GM23338 (cell line): ENCODE measurements around the gene DTNA. TPM values are rescaled to one million over a fixed set of nuclear protein-coding genes. Genes with fewer than 3 reads are reported as not detected.

Source experiments
- ATAC-seq: fragments of 200-7000 bp; cut with Tn5 transposase; 3 replicates; pipeline ENCODE4 v1.9.1; 2020
- DNase-seq: peaks from one replicate; pipeline ENCODE4 v3.0.0-alpha.2; 2015; ENCODE audit warnings: low spot score
- H2AFZ ChIP-seq: fragments of 200-600 bp; sonication (generic); 2 replicates; pipeline ENCODE4 v1.8.0; 2016; ENCODE audit warnings: antibody characterized with exemption, mild to moderate bottlenecking, moderate library complexity
- H3F3A ChIP-seq: fragments of 200-600 bp; sonication (generic); replicated peaks from 2 replicates; pipeline ENCODE4 v1.8.0; 2017; ENCODE audit warnings: antibody characterized with exemption, mixed run types, low read depth
- H3K27ac ChIP-seq: fragments of 200-600 bp; sonication (generic); 2 replicates; pipeline ENCODE4 v1.6.1; 2016; ENCODE audit warnings: low read depth
- H3K27me3 ChIP-seq: fragments of 200-600 bp; sonication (generic); 2 replicates; pipeline ENCODE4 v1.8.0; 2016; ENCODE audit warnings: mild to moderate bottlenecking, mixed run types, moderate library complexity; ENCODE audit not compliant: insufficient read depth
- H3K36me3 ChIP-seq: fragments of 200-600 bp; sonication (generic); 2 replicates; pipeline ENCODE4 v1.8.0; 2016; ENCODE audit warnings: mild to moderate bottlenecking; ENCODE audit not compliant: insufficient read depth
- H3K4me1 ChIP-seq: fragments of 200-600 bp; sonication (generic); 2 replicates; pipeline ENCODE4 v1.8.0; 2016; ENCODE audit warnings: mild to moderate bottlenecking, moderate library complexity; ENCODE audit not compliant: insufficient read depth
- H3K4me2 ChIP-seq: fragments of 200-600 bp; sonication (generic); 2 replicates; pipeline ENCODE4 v1.7.1; 2017; ENCODE audit warnings: mixed run types
- H3K4me3 ChIP-seq: fragments of 200-600 bp; sonication (generic); 2 replicates; pipeline ENCODE4 v1.6.1; 2016; ENCODE audit warnings: mixed run types
- H3K79me2 ChIP-seq: fragments of 200-600 bp; sonication (generic); replicated peaks from 2 replicates; pipeline ENCODE4 v1.8.0; 2017; ENCODE audit warnings: mild to moderate bottlenecking; ENCODE audit not compliant: insufficient read depth
- H3K9me2 ChIP-seq: fragments of 200-600 bp; sonication (generic); 2 replicates; pipeline ENCODE4 v1.8.0; 2017; ENCODE audit not compliant: insufficient read depth
- H4K20me1 ChIP-seq: fragments of 200-600 bp; sonication (generic); replicated peaks from 2 replicates; pipeline ENCODE4 v1.8.0; 2017; ENCODE audit warnings: mild to moderate bottlenecking; ENCODE audit not compliant: insufficient read depth
- H3K27ac Mint-ChIP-seq: 2 replicates; pipeline ENCODE4 v1.8.0; 2020; ENCODE audit warnings: inconsistent platforms, mild to moderate bottlenecking, moderate library complexity, mixed read lengths
- H3K27me3 Mint-ChIP-seq: 3 replicates; pipeline ENCODE4 v1.8.0; 2022; ENCODE audit warnings: low read depth, mild to moderate bottlenecking, moderate library complexity, mixed read lengths, inconsistent platforms; ENCODE audit not compliant: insufficient read depth, poor library complexity
- H3K36me3 Mint-ChIP-seq: 3 replicates; pipeline ENCODE4 v1.8.0; 2021; ENCODE audit warnings: low read depth, mild to moderate bottlenecking, inconsistent platforms, moderate library complexity, mixed read lengths
- H3K4me1 Mint-ChIP-seq: 3 replicates; pipeline ENCODE4 v1.8.0; 2020; ENCODE audit warnings: mild to moderate bottlenecking, inconsistent platforms, mixed read lengths
- H3K4me3 Mint-ChIP-seq: 3 replicates; pipeline ENCODE4 v1.8.0; 2021; ENCODE audit warnings: moderate library complexity, mild to moderate bottlenecking, inconsistent platforms, mixed read lengths
- H3K9me3 Mint-ChIP-seq: 3 replicates; pipeline ENCODE4 v1.8.0; 2020; ENCODE audit warnings: moderate library complexity, mild to moderate bottlenecking, inconsistent platforms, mixed read lengths
- EZH2 ChIP-seq: fragments of 200-600 bp; sonication (generic); IDR thresholded peaks from one replicate; pipeline ENCODE4 v1.8.0; 2017; ENCODE audit warnings: antibody characterized with exemption, mild to moderate bottlenecking, low read depth; ENCODE audit not compliant: unreplicated experiment
- JUNB ChIP-seq: IDR thresholded peaks from one replicate; pipeline ENCODE4 v1.6.1; 2016; ENCODE audit warnings: antibody characterized with exemption; ENCODE audit not compliant: unreplicated experiment
- POLR2AphosphoS5 ChIP-seq: IDR thresholded peaks from 2 replicates; pipeline ENCODE4 v1.6.1; 2016; ENCODE audit warnings: antibody characterized with exemption, low read depth
- STAT1 ChIP-seq: IDR thresholded peaks from one replicate; pipeline ENCODE4 v1.6.1; 2016; ENCODE audit warnings: antibody characterized with exemption; ENCODE audit not compliant: unreplicated experiment
- ZNF114 ChIP-seq: fragments of 250-450 bp; sonication (Bioruptor Pico); IDR thresholded peaks from 2 replicates; pipeline ENCODE4 v1.5.0; 2020; ENCODE audit warnings: mild to moderate bottlenecking, moderate library complexity
- polyA plus RNA-seq: library from polyadenylated mRNA; unstranded; fragments of >200 nt; fragmentation: Nextera tagmentation; extraction: Ambion mirVana; gene quantifications from 2 replicates; pipeline ENCODE4 v1.2.1, GENCODE V29; 2016
- total RNA-seq: library from RNA; depleted of rRNA; stranded (reverse); fragments of >200 nt; shearing (Covaris generic); gene quantifications from 2 replicates; pipeline ENCODE4 v1.2.3, GENCODE V29; 2014
- TF ChIP-seq, protein P1 (sequence below): IDR thresholded peaks from one replicate; pipeline ENCODE4 v1.6.1; 2018; ENCODE audit warnings: antibody characterized with exemption; ENCODE audit not compliant: unreplicated experiment
- TF ChIP-seq, protein P2 (sequence below): IDR thresholded peaks from 2 replicates; pipeline ENCODE4 v1.6.1; 2016; ENCODE audit warnings: antibody characterized with exemption

Gene DTNA
- total and polyA plus RNA-seq, 2 experiments from 2014 or later, result 11.5 to 25.1 TPM

DNA sequence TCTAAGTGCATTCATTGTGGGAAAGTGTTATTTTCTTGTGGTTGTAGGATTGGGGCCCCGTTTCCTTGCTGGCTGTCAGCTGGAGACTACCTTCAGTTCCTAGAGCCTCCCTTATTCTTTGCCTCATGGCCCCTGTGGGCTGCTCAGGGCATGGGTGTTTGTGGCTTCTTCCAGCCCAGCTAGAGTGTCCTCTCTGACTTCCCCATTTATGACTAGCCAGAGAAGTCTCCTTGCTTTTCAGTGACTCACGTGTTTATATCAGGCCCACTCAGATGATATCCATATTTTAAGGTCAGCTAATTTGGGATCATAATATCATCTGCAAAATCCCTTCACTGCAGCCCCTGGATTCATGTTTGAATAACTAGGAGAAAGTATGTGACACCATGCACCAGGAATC lies 62.8 kb downstream of the DTNA start (continued):
- TF ChIP-seq, protein P1, sequence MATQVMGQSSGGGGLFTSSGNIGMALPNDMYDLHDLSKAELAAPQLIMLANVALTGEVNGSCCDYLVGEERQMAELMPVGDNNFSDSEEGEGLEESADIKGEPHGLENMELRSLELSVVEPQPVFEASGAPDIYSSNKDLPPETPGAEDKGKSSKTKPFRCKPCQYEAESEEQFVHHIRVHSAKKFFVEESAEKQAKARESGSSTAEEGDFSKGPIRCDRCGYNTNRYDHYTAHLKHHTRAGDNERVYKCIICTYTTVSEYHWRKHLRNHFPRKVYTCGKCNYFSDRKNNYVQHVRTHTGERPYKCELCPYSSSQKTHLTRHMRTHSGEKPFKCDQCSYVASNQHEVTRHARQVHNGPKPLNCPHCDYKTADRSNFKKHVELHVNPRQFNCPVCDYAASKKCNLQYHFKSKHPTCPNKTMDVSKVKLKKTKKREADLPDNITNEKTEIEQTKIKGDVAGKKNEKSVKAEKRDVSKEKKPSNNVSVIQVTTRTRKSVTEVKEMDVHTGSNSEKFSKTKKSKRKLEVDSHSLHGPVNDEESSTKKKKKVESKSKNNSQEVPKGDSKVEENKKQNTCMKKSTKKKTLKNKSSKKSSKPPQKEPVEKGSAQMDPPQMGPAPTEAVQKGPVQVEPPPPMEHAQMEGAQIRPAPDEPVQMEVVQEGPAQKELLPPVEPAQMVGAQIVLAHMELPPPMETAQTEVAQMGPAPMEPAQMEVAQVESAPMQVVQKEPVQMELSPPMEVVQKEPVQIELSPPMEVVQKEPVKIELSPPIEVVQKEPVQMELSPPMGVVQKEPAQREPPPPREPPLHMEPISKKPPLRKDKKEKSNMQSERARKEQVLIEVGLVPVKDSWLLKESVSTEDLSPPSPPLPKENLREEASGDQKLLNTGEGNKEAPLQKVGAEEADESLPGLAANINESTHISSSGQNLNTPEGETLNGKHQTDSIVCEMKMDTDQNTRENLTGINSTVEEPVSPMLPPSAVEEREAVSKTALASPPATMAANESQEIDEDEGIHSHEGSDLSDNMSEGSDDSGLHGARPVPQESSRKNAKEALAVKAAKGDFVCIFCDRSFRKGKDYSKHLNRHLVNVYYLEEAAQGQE, result no peak

DNA sequence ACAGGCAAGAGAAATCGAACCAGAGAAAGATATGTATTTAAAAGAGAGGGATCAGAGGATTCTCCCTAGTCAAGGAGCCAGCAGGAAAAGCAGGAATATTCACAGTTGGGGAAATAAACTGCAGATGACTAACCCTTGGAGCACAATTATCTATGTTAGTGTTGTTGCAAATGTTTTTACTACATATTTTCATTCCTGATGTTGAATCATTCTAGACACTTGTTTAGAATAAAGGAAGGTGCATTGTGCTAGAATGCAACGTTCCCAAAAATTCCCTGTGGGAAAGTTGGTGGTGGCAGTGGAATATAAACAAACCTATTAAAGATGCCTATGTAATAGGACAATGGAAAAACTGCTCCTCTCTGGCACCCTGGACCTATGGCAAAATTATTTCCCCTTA lies 63.3 kb downstream of the DTNA start:
- ATAC-seq (no peak), DNase-seq (no peak)
- Mint-ChIP-seq H3K27me3 (no peaks in the 10 kb centered on the region), H3K36me3 (peaks cover 3% of the 10 kb centered on the region; the same call in 1 of the 3 replicates), H3K4me1 (peaks cover 5% of the 10 kb centered on the region; the same call in 2 of the 3 replicates), H3K9me3 (no peaks in the 10 kb centered on the region), H3K27ac (no peak overlapping the region), H3K4me3 (no peak overlapping the region)
- Histone ChIP-seq H3K9me2 (no peaks in the 10 kb centered on the region), H3K27me3 (no peaks in the 10 kb centered on the region), H3K27ac (no peak overlapping the region), H3K36me3 (no peaks in the 10 kb centered on the region), H3K4me1 (no peaks in the 10 kb centered on the region), H4K20me1 (no peaks in the 10 kb centered on the region), H3K4me3 (no peak overlapping the region), H3K79me2 (no peaks in the 10 kb centered on the region), H3K4me2 (no peak overlapping the region), H2AFZ (no peak overlapping the region), H3F3A (no peaks in the 10 kb centered on the region)
- no peak for TF ChIP-seq EZH2
- TF ChIP-seq ZNF114 (CRISPR knock-in tag), result no peak
- TF ChIP-seq, protein P2, sequence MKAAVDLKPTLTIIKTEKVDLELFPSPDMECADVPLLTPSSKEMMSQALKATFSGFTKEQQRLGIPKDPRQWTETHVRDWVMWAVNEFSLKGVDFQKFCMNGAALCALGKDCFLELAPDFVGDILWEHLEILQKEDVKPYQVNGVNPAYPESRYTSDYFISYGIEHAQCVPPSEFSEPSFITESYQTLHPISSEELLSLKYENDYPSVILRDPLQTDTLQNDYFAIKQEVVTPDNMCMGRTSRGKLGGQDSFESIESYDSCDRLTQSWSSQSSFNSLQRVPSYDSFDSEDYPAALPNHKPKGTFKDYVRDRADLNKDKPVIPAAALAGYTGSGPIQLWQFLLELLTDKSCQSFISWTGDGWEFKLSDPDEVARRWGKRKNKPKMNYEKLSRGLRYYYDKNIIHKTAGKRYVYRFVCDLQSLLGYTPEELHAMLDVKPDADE, result no peak
- TF ChIP-seq STAT1, result no peak
- no peak for TF ChIP-seq POLR2AphosphoS5

DNA sequence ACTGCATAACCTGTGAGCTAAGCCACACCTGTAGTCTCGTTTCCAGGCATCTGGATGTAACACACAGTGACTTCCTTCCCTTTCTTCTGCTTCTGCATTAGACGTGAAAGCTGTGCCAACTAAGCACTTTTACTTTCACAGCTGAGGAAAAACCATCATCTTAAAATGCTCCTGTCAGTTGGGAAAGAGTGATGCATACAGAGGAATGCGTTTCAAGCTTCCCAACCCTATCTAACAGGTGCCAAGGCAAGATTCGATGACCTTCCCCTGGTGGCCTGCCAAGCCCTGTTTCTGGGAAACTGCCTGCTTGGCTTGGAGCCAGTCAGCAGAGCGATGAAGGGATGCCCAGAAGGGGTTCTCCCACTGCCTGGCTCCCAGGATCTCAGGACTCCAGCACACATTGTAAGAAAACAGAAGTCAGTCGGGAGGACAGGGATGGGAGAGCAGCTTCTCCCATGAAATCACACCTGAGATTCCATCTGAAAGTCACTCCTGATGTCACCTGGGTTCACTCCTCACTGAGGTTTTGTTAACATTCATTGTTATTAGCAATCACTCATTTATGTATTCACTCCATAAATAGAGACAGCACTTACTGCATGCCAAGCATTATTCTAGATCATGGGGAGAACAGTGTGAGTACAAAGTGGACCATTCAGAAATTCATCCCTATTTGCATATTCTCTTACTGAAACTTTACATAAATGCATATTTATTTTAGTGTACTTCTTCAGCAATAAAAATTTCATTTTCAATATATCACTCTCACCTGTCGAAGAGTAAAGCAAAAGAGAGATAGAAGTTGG lies 64.1 kb downstream of the DTNA start:
- Mint-ChIP-seq H3K4me1 (peaks cover 5% of the 10 kb centered on the region; the same call in 2 of the 3 replicates), H3K9me3 (no peaks in the 10 kb centered on the region), H3K4me3 (no peak overlapping the region), H3K27ac (no peak overlapping the region), H3K36me3 (peaks cover 3% of the 10 kb centered on the region; the same call in 1 of the 3 replicates), H3K27me3 (no peaks in the 10 kb centered on the region)
- DNase-seq, result no peak
- Histone ChIP-seq H3K4me2 (no peak overlapping the region), H3K36me3 (no peaks in the 10 kb centered on the region), H3K79me2 (no peaks in the 10 kb centered on the region), H3K27me3 (no peaks in the 10 kb centered on the region), H3K4me3 (no peak overlapping the region), H3K9me2 (no peaks in the 10 kb centered on the region), H2AFZ (no peak overlapping the region), H3K4me1 (no peaks in the 10 kb centered on the region), H3F3A (no peaks in the 10 kb centered on the region), H4K20me1 (no peaks in the 10 kb centered on the region), H3K27ac (no peak overlapping the region)
- ATAC-seq, result no peak
- no peak for TF ChIP-seq ZNF114 (CRISPR knock-in tag)
- TF ChIP-seq, protein P1, result no peak
- no peak for TF ChIP-seq JUNB
- TF ChIP-seq POLR2AphosphoS5, result no peak
